ENCODE data around the gene MRGPRG. TPM values are rescaled to one million over a fixed set of nuclear protein-coding genes. Genes with fewer than 3 reads are reported as not detected.
A peak's percentile ranks its signal among the peaks of the same experiment; 100 is the strongest.

The MRGPRG gene
- total RNA-seq, 1 experiment from 2014 or later, result not detected

GRCh38 chr11:3204141-3205015 lies 14.2 kb downstream of the MRGPRG start:
- peaks cover 33% of the 10 kb centered on the region for H3K27me3 ChIP-seq (ENCODE audit: low read length)
- intact Hi-C loops (cut with micrococcal nuclease), result no loop called here
- CTCF ChIA-PET, result no interaction called here
- H3F3A ChIP-seq (ENCODE audit: low read length, unreplicated experiment), result no peaks in the 10 kb centered on the region
- H3K9ac ChIP-seq (ENCODE audit: low read length), result no peak overlapping the region
- H3K27ac ChIP-seq (ENCODE audit: low read length), result no peak overlapping the region
- H3K4me1 ChIP-seq (ENCODE audit: insufficient read depth, low read length), result no peaks in the 10 kb centered on the region
- no peaks in the 10 kb centered on the region for H4K20me1 ChIP-seq (ENCODE audit: low read length)
- no peak overlapping the region for H2AFZ ChIP-seq (ENCODE audit: low read length)
- DNase-seq, result no peak
- ATAC-seq, result no peak
- no peak overlapping the region for H3K4me3 ChIP-seq (ENCODE audit: low read length)
- no peak for TF ChIP-seq CTCF (conservative IDR thresholded peaks at IDR 0.05; ENCODE audit: low read depth, low read length)
- no peak for TF ChIP-seq EZH2phosphoT487 (IDR thresholded peaks at IDR 0.05; ENCODE audit: borderline replicate concordance, low read length)
- no peak for TF ChIP-seq EZH2 (IDR thresholded peaks at IDR 0.05; ENCODE audit: low read length, unreplicated experiment)
- H3K9me3 ChIP-seq (ENCODE audit: low read length), result no peaks in the 10 kb centered on the region
- H3K4me2 ChIP-seq (ENCODE audit: low read length), result no peak overlapping the region
- H3K9me2 ChIP-seq (replicated peaks; ENCODE audit: low read length), result no peaks in the 10 kb centered on the region
- BruUV-seq (replicated peaks), result no TSS peak
- POLR2A ChIA-PET (ENCODE audit: unreplicated experiment), result no interaction called here
- no peaks in the 10 kb centered on the region for H3K36me3 ChIP-seq (ENCODE audit: low read depth, low read length)
- no peaks in the 10 kb centered on the region for H3K79me2 ChIP-seq (ENCODE audit: low read length)

GRCh38 chr11:3203221-3204043 lies 15.2 kb downstream of the MRGPRG start:
- Histone ChIP-seq H3K27ac (ENCODE audit: low read length) (no peak overlapping the region), H3F3A (ENCODE audit: low read length, unreplicated experiment) (no peaks in the 10 kb centered on the region), H3K9me2 (replicated peaks; ENCODE audit: low read length) (no peaks in the 10 kb centered on the region), H3K9me3 (ENCODE audit: low read length) (no peaks in the 10 kb centered on the region), H4K20me1 (ENCODE audit: low read length) (no peaks in the 10 kb centered on the region), H3K4me3 (ENCODE audit: low read length) (no peak overlapping the region), H3K4me1 (ENCODE audit: insufficient read depth, low read length) (no peaks in the 10 kb centered on the region), H3K4me2 (ENCODE audit: low read length) (peak overlapping the region; percentile 37), H3K9ac (ENCODE audit: low read length) (no peak overlapping the region), H2AFZ (ENCODE audit: low read length) (no peak overlapping the region), H3K27me3 (ENCODE audit: low read length) (peaks cover 33% of the 10 kb centered on the region), H3K79me2 (ENCODE audit: low read length) (no peaks in the 10 kb centered on the region), H3K36me3 (ENCODE audit: low read depth, low read length) (no peaks in the 10 kb centered on the region)
- TF ChIP-seq EZH2 (IDR thresholded peaks at IDR 0.05; ENCODE audit: low read length, unreplicated experiment) (no peak), CTCF (conservative IDR thresholded peaks at IDR 0.05; ENCODE audit: low read depth, low read length) (peak; percentile 16; the same call in 1 of the 2 replicates), EZH2phosphoT487 (IDR thresholded peaks at IDR 0.05; ENCODE audit: borderline replicate concordance, low read length) (no peak)
- no TSS peak for BruUV-seq (replicated peaks)
- intact Hi-C loops (cut with micrococcal nuclease), result no loop called here
- ChIA-PET POLR2A (ENCODE audit: unreplicated experiment) (no interaction called here), CTCF (no interaction called here)
- peak; percentile 90 for ATAC-seq
- DNase-seq, result peak; percentile 45

Measured in PC-3 (cell line).